Kidney epithelial cell (primary cell): ENCODE results near the gene SND1. TPM values are rescaled to one million over a fixed set of nuclear protein-coding genes. Genes with fewer than 3 reads are reported as not detected.

ENCODE experiments used
- DNase-seq: peaks from one replicate; pipeline ENCODE4 v3.0.0-alpha.2; 2010; ENCODE audit warnings: low read depth
- H3K27me3 ChIP-seq: 2 replicates; pipeline ENCODE4 v1.6.0; 2011; ENCODE audit warnings: low read length; ENCODE audit not compliant: control insufficient read depth, insufficient read depth
- H3K36me3 ChIP-seq: 2 replicates; pipeline ENCODE4 v1.5.1; 2011; ENCODE audit warnings: low read length; ENCODE audit not compliant: control insufficient read depth, insufficient read depth
- H3K4me3 ChIP-seq: 2 replicates; pipeline ENCODE4 v1.5.1; 2011; ENCODE audit warnings: low read depth, mild to moderate bottlenecking, control low read depth, low read length
- CTCF ChIP-seq: IDR thresholded peaks from 2 replicates; pipeline ENCODE4 v1.5.1; 2011; ENCODE audit warnings: mild to moderate bottlenecking, moderate library complexity, low read length, control low read depth, inconsistent platforms; ENCODE audit not compliant: insufficient read depth, poor library complexity, severe bottlenecking
- total RNA-seq: library from RNA; depleted of rRNA; stranded (reverse); fragments of >200 nt; gene quantifications from 2 replicates; pipeline ENCODE4 v1.2.3, GENCODE V29; 2015

The SND1 gene
- total RNA-seq, 1 donor from 2014 or later, result 257 TPM

- TF ChIP-seq CTCF, result no peak
- Histone ChIP-seq H3K4me3 (no peak overlapping the region), H3K36me3 (no peaks in the 10 kb centered on the region), H3K27me3 (no peaks in the 10 kb centered on the region)
- no peak for DNase-seq
These were observed 74.5 kb downstream of the SND1 start for GRCh38 chr7:127726476-127726875.

GRCh38 chr7:127730658-127731276 lies 78.8 kb downstream of the SND1 start:
- H3K36me3 ChIP-seq, result no peaks in the 10 kb centered on the region
- no peaks in the 10 kb centered on the region for H3K27me3 ChIP-seq
- TF ChIP-seq CTCF, result no peak

GRCh38 chr7:127731431-127732080 lies 79.6 kb downstream of the SND1 start:
- Histone ChIP-seq H3K27me3 (no peaks in the 10 kb centered on the region), H3K36me3 (no peaks in the 10 kb centered on the region), H3K4me3 (no peak overlapping the region)
- DNase-seq, result no peak
- TF ChIP-seq CTCF, result no peak

More at GRCh38 chr7:127730658-127731276, 78.8 kb downstream of the SND1 start:
- DNase-seq, result no peak
- H3K4me3 ChIP-seq, result no peak overlapping the region

GRCh38 chr7:127732306-127732705 lies 80.3 kb downstream of the SND1 start:
- no peak for TF ChIP-seq CTCF
- DNase-seq, result no peak
- Histone ChIP-seq H3K4me3 (no peak overlapping the region), H3K27me3 (no peaks in the 10 kb centered on the region), H3K36me3 (no peaks in the 10 kb centered on the region)

- no peaks in the 10 kb centered on the region for H3K36me3 ChIP-seq
- no peaks in the 10 kb centered on the region for H3K27me3 ChIP-seq
- DNase-seq, result no peak
- H3K4me3 ChIP-seq, result no peak overlapping the region
- TF ChIP-seq CTCF, result no peak
These were observed 82.0 kb downstream of the SND1 start for GRCh38 chr7:127733986-127734385.

GRCh38 chr7:127736511-127736910 lies 84.5 kb downstream of the SND1 start:
- H3K27me3 ChIP-seq, result no peaks in the 10 kb centered on the region
- TF ChIP-seq CTCF, result no peak
- DNase-seq, result no peak
- H3K36me3 ChIP-seq, result no peaks in the 10 kb centered on the region
- H3K4me3 ChIP-seq, result no peak overlapping the region
